GM11168 (cell line): ENCODE results near the gene DUSP15.

Experiments used
- in situ Hi-C: fragments of 300-500 bp; cut with MboI; formaldehyde crosslinking; loops from one replicate; pipeline ENCODE4 v1.12.0; 2022; ENCODE audit warnings: low sequenced_read_pairs; ENCODE audit not compliant: unreplicated experiment

The DUSP15 gene

DNA sequence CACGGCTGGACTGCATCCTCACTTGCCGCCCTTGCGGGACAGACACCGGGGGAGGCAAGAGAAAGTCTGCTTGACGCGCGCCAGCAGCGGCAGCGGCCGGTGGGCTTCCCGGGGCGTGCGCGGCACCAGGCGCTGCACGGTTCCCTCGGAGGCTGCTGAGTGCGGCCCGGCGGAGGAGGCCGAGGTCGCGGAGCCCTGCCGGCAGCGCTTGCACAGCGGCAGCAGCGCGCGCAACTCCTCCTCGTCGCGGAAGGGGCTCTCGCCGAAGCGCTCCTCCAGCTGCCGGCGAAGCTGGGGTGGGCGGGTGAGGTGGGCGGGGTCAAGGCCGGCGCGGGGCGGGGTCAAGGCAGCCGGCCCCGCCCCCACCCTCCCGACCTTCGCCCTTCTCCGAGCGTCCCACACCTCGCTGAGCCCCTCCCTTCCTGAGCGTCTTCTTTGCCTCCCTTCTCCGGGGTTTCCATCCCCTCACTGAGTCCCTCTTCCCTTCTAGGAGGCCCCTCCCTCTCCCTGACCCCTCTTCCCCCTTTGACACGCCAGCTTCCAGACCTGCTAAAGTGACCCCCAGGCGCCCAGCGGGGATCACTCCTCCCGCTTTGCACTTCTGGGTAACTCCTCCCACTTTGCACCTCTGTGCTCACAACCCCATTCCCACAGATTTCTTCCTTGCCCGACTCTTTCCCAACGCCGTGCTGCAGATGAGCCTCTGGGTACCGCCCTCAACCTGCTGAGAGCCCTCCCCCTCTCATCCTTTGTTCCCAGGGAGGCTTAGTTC is 8.8 kb downstream of the DUSP15 start:
- in situ Hi-C loops: no loop called here

DNA sequence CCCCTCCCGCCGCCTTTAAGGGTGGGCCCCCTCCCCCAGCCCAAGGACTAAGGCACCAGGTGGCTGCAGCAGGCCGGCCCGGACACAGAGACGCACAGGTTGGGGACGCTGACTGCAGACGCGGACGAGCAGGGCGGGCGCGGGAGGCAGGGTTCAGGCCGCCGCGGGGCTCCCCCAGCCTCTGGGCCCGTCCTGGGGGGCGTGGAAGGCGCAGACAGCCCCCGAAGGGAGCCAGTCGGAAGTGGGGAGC is 9.3 kb downstream of the DUSP15 start:
- in situ Hi-C loops: no loop called here

DNA sequence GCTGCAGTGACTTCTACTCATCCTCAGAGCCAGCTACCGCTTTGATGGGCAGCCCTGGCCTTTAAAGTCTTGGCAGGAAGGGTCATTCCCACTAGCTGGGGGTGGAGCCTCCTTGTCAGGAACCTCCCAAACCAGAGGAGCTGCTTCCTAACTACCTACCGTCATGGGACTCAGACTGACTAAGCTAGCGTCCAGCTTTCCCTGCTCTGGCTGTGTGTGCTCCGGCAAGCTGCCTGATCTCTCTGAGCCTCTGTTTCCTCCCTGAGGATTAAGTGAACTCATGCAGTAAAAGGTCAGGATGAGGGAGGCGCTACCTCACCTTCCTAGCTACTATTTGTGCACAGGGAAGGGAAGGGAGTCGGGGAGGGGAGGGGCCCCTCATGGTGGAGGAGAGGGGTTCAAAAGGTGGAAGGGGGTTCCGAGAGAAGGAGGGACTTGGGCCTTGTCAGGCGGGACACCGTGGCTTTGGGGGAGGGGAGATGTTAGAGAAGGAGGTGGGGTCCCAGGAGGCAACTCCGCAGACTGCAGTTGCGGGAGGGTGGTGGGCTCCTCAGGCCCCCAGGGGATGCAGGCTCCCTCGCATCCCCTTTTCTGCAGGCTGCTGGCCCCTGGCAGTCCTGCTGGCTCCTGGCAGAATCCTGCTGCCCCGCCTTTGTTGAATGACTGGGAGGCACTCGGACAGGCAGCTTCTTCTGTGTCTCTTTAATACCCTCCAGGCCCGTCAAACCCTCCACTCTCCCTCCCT is 9.8 kb downstream of the DUSP15 start:
- in situ Hi-C loops: no loop called here

DNA sequence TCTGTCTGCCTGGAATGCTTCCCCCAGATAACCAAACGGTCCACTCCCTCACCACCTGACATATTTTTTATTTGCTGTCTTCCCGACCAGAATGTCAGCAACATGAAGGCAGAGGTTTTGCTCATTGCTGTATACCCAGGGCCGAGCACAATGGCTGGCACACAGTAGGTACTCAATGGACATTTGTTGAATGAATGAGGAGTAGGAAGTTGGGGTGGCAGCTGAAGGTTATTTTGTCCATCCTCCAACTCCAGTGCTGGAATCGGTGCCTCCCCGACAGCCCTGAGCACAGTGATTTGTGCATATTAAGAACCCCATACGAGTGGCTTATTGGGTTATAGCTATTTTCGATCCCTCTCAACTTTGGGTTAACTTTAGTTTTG is 10.3 kb downstream of the DUSP15 start:
- in situ Hi-C loops: loop anchor here (10.0 kb wide), 1 partner anchor 95 kb away; the partner anchor contains the start of gene PDRG1

DNA sequence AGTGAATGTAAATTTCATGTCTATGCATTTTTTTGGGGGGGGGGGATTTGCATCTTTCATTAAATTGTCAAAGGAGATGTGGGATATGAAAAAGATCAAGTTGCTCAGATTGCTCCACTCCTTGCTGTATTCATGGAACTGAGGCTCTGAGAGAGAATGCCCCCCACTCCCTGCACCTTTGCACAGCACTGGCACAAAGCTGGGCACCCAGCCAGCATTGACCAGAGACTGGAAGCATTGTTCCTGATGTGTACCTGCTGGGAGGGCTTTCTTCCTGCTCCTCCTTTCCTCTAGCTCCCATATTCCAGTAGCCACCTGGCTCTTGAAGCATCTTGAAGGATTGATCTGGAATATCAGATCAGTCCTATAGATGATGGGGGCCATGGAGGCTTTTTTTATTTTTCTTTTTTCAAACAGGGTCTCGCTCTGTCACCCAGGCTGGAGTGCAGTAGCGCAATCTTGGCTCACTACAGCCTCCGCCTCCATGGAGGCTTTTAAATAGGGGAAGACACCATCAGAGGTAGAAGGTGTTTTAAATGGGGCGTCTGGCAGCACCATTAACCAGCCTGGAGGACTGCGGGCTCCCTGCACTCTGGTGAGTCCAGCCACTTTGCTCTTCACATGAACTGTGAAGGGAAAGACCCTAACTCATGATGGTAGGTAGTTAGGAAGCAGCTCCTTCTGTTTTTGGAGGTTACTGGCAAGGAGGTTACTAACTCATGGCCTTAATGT is 10.9 kb downstream of the DUSP15 start:
- in situ Hi-C loops: loop anchor here (10.0 kb wide), 1 partner anchor 95 kb away; the partner anchor contains the start of gene PDRG1

DNA sequence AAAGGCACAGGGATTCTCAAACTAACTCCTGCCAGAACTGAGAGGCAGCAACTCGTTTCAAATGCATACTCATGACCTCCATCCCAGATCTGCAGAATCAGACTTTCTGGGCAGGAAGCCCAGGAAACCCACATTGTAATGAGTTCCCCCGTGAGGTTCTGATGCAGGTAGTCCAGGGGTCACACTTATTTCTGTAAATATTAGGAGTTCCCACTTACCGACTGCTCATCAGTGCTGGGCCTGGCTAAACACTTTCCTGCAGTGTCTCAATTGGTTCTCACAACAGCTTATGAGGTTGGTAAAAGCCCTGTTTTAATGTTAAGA is 11.6 kb downstream of the DUSP15 start:
- in situ Hi-C loops: loop anchor here (10.0 kb wide), 1 partner anchor 96 kb away; the partner anchor contains the start of gene PDRG1

DNA sequence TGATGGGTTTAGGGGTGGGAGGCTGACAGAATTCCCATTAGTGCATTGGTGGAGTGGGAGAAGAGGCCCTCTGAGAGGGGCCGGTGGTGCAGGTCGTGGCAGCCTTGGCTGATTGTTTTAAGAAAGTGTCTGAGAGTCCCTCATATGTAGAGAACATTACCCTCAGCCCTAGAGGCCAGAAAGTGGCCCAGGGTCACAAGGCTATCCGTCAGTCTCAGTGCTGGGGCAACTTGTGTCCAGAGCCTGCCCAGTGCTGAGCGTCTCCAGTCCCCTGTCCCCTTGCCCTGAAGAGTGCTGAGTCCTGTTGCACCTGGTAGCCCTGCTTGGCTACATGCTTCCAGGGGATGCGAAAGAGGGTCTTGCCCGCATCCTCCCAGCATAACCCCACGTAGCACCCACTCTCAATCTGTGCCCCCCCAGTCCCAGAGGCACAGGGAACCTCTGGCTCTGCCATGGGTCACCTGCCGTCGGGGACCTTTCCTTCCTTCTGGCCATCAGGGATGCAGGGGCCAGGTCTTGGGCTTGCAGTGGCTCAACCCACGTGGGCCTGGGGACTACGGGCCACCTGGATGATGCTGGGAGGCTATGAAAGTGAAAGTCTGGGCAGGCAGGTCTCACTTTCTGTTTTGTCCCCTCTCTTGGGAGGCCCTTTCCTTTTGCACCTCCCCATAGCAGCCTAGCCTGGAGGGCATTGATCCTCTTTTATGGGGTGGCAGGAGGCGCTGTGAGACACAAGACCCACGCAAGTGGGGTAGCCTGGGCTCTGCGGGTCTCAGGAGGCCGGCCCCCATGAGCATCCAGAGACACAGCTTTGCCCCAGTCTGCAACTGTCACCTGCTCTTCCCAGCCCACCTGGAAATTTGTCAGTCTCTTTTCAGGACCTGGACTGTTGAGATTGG is 12.2 kb downstream of the DUSP15 start:
- in situ Hi-C loops: loop anchor here (10.0 kb wide), 1 partner anchor 97 kb away; the partner anchor contains the start of gene PDRG1

DNA sequence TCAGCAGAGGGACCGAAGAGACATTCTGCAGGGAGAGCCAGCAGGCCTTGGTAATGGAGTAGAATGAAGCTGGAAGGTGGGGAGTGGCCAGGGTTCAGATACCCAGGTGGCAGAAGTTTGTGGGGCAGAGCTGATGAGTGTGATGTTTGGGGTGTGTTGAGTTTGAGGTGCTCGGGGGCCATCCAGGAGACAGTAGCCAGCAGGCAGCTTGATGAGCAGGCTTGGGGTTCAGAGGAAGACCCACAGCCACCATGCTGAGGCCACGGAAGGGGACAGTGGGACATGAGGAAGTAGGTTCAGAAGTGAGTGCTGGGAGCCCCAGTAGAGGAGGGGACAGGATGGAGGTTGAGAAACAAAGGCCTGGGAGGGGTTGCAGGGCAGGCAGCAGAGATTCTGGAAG is 13.8 kb downstream of the DUSP15 start:
- in situ Hi-C loops: loop anchor here (10.0 kb wide), 1 partner anchor 98 kb away; the partner anchor contains the start of gene PDRG1

DNA sequence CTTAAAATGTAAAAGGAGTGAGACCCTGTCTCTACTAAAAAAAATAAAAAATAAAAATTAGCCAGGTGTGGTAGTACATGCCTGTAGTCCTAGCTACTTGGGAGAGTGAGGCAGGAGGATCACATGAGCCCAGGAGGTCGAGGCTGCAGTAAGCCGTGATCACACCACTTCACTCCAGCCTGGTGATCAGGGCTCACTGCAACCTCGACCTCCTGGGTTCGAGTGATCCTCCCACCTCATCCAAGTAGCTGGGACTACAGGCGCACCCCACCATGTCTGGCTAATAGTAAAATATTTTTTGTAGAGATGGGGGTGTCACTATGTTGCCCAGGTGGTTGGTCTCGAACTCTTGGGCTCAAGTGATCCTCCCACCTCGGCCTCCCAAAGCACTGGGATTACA is 16.8 kb downstream of the DUSP15 start:
- in situ Hi-C loops: loop anchor here (10.0 kb wide), 1 partner anchor 101 kb away; the partner anchor contains the start of gene PDRG1

DNA sequence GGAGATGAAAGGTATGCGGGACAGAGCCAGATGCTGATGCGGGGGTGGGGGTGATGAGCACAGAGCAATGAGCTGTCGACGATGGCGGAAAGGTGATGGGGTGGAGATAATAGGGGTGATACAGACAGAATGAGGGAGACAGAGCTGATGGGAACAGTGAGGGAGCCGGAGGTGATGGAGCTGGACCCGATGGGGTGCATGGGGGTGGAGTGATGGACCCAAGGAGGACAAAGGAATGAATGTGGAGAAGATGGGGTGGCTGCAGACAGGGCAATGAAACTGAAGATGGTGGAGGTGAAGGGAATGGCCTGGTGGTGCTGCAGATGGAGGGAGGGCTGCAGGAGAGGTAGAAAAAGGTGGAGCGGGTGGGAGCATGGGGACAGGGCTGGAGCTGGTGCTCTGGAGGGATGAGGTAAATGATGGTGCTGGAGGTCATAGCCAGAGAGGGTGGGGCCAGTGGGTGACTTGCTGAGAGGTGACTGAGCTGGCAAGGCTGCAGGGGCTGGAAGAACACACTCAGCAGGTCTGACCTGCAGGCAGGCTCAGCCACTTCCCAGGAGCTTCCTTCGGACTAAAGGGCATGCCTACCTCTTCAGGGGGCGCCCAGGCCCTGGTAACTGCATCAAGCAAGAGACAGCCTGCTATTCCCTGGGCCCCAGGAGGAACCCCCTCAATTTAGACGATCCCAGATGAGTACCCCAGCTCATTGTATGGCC is 18.9 kb downstream of the DUSP15 start:
- in situ Hi-C loops: loop anchor here (10.0 kb wide), 1 partner anchor 103 kb away; the partner anchor contains the start of gene PDRG1

DNA sequence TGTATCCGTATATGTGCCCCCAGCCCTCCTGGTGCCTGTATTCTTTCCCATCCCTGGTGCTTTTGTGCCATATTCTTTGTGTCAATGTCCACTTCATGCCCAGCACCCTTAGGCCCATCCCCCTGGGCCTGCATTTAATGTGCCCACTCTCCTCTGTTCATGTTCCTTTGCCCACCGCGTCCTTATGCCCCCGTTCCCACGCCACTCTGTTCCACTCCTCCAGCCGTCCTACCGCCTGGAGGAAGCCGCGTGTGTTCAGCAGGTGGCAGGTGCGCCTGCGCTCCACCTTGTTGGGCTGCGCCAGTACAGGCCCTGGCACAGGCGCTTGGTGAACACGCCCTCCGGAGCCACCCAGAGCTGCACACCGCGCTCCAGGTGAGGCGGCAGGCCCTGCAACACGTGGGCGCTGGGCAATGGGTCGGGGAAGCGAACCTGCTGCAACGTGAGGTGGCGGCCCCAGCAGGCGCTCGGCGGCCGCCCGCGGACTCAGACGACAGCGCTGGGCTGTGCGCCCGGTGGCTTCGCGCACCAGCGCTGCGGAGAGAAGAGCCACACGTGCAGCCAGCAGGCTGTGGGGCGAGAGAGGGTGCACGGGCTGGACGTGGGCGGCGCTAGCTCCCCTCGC is 20.9 kb downstream of the DUSP15 start:
- in situ Hi-C loops: no loop called here

DNA sequence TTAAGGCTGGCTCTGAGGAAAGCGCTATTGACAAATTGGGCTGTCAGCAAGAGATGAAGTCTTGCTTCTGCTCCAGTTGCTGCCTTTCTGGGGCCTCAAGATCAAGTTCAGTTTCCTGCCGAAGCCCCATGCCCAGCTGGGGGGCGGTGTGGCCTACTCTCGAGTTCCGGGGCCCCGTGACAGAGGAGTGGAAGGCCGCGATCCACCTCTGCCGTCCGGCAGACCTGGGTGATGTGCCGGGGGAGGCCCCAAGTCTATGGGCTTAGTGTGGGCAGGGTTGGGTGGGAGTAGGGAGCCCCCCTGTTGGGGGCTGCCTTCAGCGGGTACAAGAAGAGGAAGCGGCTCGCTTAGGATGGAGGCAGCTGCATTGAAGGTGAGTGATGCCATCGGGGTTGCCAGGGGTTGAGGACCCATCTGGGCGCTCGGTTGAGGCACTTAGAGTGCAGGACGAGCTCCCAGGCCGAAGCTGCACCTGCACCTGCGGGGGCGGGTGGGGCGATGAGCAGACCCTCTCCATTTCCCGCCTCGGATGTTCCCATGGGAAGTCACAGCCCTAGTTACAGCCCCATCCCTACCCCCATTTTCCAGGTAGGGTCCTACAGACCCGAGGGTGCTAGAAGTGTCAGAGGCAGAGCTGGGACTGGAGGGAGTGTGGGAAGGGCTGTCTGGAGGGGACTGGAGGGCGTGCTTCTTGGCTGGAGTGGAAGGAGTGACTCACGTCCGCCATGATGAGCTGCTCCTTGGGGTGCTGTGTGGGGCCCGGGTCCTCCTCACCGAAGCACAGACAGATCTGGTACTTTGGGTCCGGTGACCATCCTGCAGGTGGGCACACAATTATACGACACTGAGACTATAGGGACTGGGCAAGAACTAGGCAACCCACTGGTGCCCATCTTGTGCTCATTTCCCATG is 22.0 kb downstream of the DUSP15 start:
- in situ Hi-C loops: no loop called here

DNA sequence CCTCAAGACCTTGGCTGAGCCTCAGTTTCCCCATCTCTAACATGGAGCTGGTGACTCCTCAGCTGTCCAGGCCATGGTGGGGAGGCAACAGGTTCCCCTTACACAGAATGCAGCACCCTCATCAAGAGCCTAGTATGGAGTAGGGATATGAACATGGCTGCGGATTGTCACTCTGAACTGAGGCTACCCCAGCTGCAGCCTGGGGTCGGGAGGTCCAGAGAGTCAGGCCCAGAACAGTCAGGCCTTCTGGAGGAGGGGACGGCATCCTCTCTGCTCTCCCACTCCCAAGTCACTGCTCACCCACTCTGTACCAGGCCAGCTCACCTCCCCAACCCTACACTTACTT is 23.6 kb downstream of the DUSP15 start:
- in situ Hi-C loops: no loop called here

DNA sequence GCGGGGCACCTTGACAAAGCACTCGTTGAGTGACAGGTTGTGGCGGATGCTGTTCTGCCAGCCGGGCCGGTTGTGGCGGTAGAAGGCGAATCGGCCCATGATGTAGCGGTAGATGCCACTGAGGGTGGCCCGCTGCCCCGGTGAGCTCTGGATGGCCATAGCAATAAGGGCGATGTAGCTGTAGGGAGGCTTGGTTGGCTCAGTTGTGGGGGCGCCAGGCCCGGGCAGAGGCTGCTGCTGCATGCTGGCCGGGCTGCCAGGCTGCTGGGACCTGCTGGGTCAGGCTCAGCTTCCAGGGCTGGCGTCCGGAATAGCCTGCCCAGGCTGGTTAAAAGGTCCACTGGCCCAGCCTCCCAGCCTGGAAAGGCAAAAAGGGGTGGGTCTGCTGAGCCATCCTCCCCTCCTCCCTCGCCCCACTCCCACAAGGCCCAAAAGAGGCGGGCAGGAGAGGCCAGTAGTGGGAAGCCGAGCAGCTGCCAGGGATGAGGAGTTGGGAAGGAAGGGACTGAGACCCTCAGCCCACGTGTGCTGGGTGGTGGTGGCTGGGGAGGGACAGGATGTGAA is 24.9 kb downstream of the DUSP15 start, which contains the start of gene FOXS1:
Gene FOXS1 (minus strand): TSS at position 305 of the 564 bp plus-strand sequence. CDS start 62 bp downstream, at position 243.
- in situ Hi-C loops: no loop called here

DNA sequence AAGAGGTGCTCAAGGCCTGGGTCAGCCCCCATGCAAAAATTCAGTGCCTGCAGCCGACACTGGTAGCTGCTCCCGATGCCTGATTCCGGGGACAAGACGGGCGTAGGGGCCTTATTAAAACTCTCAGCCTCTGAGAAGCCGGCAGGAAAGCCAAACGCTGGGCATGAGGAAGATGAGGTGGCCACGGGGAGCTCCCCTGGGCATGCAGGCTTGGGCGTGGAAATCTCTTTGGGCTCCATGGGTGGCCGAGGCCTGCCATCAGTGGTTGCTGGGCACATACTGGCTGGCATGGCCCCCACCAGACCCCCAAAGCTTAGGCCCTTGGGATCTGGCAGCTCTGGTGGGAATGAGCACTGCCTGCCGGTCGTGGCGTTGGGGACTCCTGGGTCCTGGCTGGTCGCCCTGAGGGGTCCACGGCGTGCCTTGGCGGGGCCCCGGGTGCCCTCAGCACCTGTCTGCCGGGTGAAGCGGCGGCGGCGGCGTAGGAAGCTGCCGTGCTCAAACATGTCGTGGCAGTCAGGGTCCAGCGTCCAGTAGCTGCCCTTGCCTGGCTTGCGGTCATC is 25.5 kb downstream of the DUSP15 start:
- in situ Hi-C loops: no loop called here

DNA sequence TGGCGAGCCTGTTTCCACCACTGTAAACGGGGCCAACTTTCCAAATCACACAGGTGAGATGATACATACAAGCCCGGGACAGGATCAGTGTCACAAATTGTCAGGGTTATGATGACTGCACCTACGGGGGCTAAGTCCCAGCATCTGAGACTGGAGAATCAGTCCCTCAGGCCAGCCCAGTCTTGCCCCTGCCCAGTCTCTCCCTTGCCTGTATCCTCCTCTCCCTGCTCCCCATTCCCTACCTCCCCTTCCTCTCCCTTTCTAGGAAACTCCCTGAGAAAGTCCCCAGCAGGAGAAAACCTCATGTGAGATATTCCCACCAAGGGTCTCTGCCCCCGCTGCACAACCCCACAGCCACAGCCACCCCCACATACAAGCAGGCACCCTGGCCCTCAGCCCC is 26.4 kb downstream of the DUSP15 start:
- in situ Hi-C loops: no loop called here

DNA sequence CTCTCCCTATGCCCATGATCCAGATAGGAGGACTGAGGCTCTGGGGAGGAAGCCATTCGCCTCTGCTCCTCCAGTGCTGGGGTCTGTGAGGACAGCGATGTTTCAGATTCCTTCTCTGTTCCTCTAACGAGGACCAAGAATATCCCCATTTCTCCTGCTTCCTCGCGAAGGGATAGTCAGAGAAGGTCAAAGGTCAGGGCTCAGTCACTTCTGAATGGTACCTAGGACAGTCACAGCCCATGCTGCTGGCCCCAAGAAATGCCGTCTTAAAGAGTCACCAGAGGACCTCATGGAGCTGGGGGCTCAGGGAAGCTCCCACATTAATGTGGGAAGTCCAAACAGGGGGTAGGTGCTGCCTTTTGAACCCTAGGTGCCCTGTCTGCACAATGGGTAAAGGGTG is 27.0 kb downstream of the DUSP15 start:
- in situ Hi-C loops: no loop called here
